Measurements from ENCODE around the gene STK36. TPM values are rescaled to one million over a fixed set of nuclear protein-coding genes. Genes with fewer than 3 reads are reported as not detected.
A peak's percentile ranks its signal among the peaks of the same experiment; 100 is the strongest.

STK36 gene
- total RNA-seq, 4 donors from 2014 or later, result 5.8 to 27.8 (median 10.4) TPM

GRCh38 chr2:218642786-218643185 lies 29.1 kb upstream of the STK36 start:
- H3K27ac ChIP-seq, result no peak overlapping the region
- peaks cover 44 to 100% (median 65%) of the 10 kb centered on the region in 3 donors for H3K36me3 ChIP-seq
- 85 to 97% methylated on average over 3 to 13 of the region's 17 CpGs for WGBS, 2 donors
- intact Hi-C loops (cut with DNase I), result no loop called here
- H3K27me3 ChIP-seq, result no peaks in the 10 kb centered on the region
- DNase-seq, result no peak
- TF ChIP-seq POLR2A (IDR thresholded peaks at IDR 0.05), result no peak
- no peak for TF ChIP-seq CTCF (IDR thresholded peaks at IDR 0.05)
- no peaks in the 10 kb centered on the region for H3K9me3 ChIP-seq
- no peaks in the 10 kb centered on the region for H3K4me1 ChIP-seq
- H3K4me3 ChIP-seq, result no peak overlapping the region

GRCh38 chr2:218643751-218644310 lies 28.1 kb upstream of the STK36 start:
- no peak for DNase-seq
- H3K27ac ChIP-seq, result no peak overlapping the region
- H3K36me3 ChIP-seq, result peaks cover 36 to 100% (median 58%) of the 10 kb centered on the region in 3 donors
- no peaks in the 10 kb centered on the region for H3K27me3 ChIP-seq
- intact Hi-C loops (cut with DNase I), result no loop called here
- no peaks in the 10 kb centered on the region for H3K4me1 ChIP-seq
- H3K4me3 ChIP-seq, result no peak overlapping the region
- no CpG with 5 or more reads among the region's 10 CpGs for WGBS, 2 donors
- no peaks in the 10 kb centered on the region for H3K9me3 ChIP-seq
- no peak for TF ChIP-seq POLR2A (IDR thresholded peaks at IDR 0.05)
- TF ChIP-seq CTCF (IDR thresholded peaks at IDR 0.05), result no peak

GRCh38 chr2:218644721-218645120 lies 27.2 kb upstream of the STK36 start:
- TF ChIP-seq POLR2A (IDR thresholded peaks at IDR 0.05), result no peak
- no peak for TF ChIP-seq CTCF (IDR thresholded peaks at IDR 0.05)
- Histone ChIP-seq H3K36me3 (peaks cover 31 to 100% (median 57%) of the 10 kb centered on the region in 3 donors), H3K4me3 (no peak overlapping the region), H3K9me3 (no peaks in the 10 kb centered on the region), H3K27ac (no peak overlapping the region), H3K4me1 (no peaks in the 10 kb centered on the region), H3K27me3 (no peaks in the 10 kb centered on the region)
- WGBS, 2 donors, result 51 to 87% methylated on average over 5 to 7 of the region's 11 CpGs
- intact Hi-C loops (cut with DNase I), result no loop called here
- no peak for DNase-seq

- TF ChIP-seq CTCF (IDR thresholded peaks at IDR 0.05), result no peak
- no peak for TF ChIP-seq POLR2A (IDR thresholded peaks at IDR 0.05)
- Histone ChIP-seq H3K4me3 (no peak overlapping the region), H3K36me3 (peaks cover 31 to 100% (median 58%) of the 10 kb centered on the region in 3 donors), H3K27ac (no peak overlapping the region), H3K4me1 (no peaks in the 10 kb centered on the region), H3K9me3 (no peaks in the 10 kb centered on the region), H3K27me3 (no peaks in the 10 kb centered on the region)
- no peak for DNase-seq
- intact Hi-C loops (cut with DNase I), result no loop called here
- 83 to 89% methylated on average over 1 of the region's 1 CpG for WGBS, 2 donors
Measured at GRCh38 chr2:218645126-218645525, 26.8 kb upstream of the STK36 start.

GRCh38 chr2:218648088-218648786 lies 23.6 kb upstream of the STK36 start:
- intact Hi-C loops (cut with DNase I), result no loop called here

More at GRCh38 chr2:218648088-218648786, 23.6 kb upstream of the STK36 start:
- no peak overlapping the region for H3K27ac ChIP-seq
- H3K27me3 ChIP-seq, result no peaks in the 10 kb centered on the region
- TF ChIP-seq POLR2A (IDR thresholded peaks at IDR 0.05) (peak in 1 of 4 donors; percentile 4), CTCF (IDR thresholded peaks at IDR 0.05) (peak; percentile 38 to 83 (median 73))
- no peaks in the 10 kb centered on the region for H3K9me3 ChIP-seq
- 62% methylated on average over 8 to 9 of the region's 9 CpGs for WGBS, 2 donors
- no peak overlapping the region for H3K4me3 ChIP-seq
- peaks cover 32 to 100% (median 60%) of the 10 kb centered on the region in 3 donors for H3K36me3 ChIP-seq
- no peaks in the 10 kb centered on the region for H3K4me1 ChIP-seq
- DNase-seq, result no peak
